GM20000 (cell line): ENCODE results near the gene UPF1.
"Not testable (repeated sequence)": the region's sequence is repeated elsewhere in the genome, so short reads cannot be mapped to it uniquely, and the experiment has no call there.

Experiments used
- DNase-seq: peaks from one replicate; pipeline ENCODE4 v3.0.0; 2012; ENCODE audit warnings: low spot score
- TF ChIP-seq, protein P1 (sequence below): IDR thresholded peaks from 2 replicates; pipeline ENCODE4 v1.5.1; 2012; ENCODE audit warnings: mild to moderate bottlenecking, control low read depth; ENCODE audit errors: extremely low read depth, missing control alignments

UPF1 gene

DNA sequence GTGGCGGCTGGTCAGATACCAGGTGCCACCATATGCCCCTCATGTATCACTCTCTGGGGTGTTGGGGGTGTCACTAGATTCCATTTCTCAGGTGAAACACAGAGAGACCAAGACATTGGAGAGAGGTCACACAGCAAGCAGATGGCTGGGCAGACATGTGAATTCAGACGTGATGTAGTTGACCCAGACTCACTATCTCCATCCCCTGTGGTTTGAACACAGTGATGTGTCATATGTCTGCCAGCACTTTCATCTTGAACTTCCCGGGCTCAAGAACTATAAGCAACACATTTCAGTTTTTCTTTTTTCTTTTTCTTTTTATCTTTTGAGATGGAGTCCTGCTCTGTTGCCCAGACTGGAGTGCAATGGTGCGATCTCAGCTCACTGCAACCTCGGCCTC lies 16.1 kb upstream of the UPF1 start:
- TF ChIP-seq, protein P1, sequence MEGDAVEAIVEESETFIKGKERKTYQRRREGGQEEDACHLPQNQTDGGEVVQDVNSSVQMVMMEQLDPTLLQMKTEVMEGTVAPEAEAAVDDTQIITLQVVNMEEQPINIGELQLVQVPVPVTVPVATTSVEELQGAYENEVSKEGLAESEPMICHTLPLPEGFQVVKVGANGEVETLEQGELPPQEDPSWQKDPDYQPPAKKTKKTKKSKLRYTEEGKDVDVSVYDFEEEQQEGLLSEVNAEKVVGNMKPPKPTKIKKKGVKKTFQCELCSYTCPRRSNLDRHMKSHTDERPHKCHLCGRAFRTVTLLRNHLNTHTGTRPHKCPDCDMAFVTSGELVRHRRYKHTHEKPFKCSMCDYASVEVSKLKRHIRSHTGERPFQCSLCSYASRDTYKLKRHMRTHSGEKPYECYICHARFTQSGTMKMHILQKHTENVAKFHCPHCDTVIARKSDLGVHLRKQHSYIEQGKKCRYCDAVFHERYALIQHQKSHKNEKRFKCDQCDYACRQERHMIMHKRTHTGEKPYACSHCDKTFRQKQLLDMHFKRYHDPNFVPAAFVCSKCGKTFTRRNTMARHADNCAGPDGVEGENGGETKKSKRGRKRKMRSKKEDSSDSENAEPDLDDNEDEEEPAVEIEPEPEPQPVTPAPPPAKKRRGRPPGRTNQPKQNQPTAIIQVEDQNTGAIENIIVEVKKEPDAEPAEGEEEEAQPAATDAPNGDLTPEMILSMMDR, result no peak

DNA sequence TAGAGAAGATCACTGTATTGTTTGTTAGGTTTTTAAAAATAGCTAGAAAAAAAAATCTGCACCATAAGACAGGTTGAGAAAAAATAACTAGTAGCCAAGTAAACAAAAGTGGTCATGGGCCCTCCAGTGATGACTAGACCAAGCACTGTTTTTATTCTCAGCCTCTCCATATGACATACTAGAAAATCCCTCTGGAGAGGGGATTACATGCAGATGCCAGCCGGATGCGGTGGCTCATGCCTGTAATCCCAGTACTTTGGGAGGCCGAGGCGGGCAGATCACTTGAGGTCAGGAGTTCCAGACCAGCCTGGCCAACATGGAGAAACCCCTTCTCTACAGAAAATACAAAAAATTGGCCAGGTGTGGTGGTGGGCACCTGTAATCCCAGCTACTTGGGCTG lies 15.1 kb upstream of the UPF1 start:
- DNase-seq, result not testable (repeated sequence)

More for the DNA sequence above, 16.1 kb upstream of the UPF1 start:
- DNase-seq, result no peak

DNA sequence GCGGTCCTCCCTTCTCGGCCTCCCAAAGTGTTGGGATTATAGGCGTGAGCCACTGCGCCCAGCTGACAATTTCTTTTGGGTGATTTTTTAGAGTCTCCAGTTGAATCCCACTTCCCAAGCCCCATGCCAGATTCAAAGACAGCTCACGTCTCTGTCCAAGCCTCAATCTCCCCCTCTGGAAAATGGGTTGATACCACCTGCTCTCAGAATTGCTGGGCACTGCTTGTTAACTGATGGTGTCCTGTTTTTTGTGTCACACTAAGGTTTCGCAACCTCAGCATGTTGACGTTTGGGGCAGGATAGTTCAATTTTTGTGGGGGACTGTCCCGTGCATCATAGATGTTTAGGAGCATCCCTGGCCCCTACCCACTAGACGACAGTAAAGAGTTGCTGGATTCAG lies 14.2 kb upstream of the UPF1 start:
- DNase-seq, result no peak
- TF ChIP-seq, protein P1, result no peak

DNA sequence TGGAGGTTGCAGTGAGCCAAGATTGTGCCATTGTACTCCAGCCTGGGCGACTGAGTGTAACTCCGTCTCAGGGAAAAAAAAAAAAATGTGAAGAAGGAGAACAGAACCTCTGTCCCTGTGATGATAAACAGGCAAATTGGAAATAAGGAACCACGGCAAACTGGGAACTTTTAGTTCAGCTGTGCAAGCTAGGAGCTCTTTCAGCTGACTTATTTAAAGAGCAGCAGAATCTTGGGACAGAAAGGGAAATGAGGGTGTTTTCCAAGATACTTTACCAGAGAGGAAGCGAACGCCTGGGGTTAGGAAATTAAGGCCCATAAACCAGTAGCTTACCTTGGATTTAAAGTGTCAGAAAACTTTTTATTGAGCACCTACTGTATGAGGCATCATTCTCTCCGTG lies 3.0 kb upstream of the UPF1 start:
- TF ChIP-seq, protein P1, result no peak
- DNase-seq, result no peak

DNA sequence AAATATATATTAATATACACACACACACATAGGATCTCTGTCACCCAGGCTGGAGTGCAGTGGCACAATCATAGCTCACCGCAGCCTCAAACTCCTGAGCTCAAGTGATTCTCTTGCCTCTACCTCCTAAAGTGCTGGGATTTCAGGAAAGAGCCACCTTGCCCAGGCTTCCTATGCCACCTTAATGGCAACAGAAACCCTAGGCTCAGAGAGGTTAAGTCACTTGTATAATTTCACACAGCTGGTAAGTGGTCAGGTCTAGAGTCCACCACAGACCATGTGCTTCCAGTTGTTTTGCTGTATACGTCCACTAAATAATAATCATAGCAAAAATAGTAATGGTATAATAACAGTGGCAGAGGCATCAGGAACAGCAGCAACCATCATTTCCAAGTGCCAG lies 1.3 kb upstream of the UPF1 start:
- TF ChIP-seq, protein P1, result no peak
- no peak for DNase-seq

DNA sequence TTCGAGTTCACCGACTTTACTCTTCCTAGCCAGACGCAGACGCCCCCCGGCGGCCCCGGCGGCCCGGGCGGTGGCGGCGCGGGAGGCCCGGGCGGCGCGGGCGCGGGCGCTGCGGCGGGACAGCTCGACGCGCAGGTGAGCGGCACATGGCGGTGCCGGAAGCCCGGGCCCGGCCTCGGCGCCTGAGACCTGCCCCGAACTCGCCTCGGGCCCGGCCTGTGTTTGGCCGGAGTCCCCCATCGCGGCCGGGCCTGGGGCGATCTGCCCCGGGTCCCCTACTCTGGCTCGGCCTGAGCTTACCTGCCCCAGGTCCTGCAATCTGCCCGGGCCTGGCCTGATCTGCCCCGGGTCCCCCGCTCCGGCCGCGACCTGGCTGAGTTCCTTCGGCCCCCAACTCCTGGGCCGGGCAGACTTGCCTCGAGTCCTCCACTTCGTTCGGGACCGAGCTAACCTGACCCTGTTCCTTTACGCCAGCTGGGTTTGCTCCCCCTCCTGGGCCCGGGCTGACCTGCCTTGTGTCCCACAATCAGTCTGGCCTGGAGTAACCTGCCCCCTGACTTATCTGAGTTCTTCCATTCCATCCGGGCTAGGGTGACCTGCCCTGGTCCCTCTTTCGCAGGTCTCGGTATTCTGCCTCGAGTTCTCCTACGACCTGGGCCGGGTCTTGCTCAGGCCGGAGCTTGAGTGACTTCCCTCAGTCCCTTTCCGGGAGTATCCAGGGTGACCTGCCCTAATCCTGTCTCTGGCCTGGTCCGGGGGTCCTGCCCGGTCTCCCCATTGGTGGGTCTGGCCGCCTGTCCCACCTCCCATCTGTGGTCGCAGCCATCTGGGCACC lies 764 bp downstream of the UPF1 start:
- TF ChIP-seq, protein P1, result no peak
- peak; percentile 59 for DNase-seq

DNA sequence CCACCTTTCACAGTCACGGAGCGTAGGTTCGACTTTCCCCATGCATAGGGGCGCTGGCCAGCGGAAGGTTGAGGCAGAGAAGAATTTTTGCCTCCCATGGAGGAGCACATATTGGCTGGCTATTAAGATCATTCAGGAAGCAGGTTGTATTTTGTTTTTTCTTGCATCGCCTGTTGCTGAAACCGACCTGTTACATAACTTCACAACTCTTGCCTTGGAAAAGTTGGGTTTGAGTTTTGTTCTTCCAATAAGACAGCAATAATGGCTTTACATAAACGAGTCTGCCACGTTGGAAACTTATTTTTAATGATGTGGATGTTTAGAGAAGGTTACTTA lies 1.4 kb downstream of the UPF1 start:
- DNase-seq, result no peak
- TF ChIP-seq, protein P1, result no peak
